ENCODE measurements around the gene NPFF.

NPFF gene

DNA sequence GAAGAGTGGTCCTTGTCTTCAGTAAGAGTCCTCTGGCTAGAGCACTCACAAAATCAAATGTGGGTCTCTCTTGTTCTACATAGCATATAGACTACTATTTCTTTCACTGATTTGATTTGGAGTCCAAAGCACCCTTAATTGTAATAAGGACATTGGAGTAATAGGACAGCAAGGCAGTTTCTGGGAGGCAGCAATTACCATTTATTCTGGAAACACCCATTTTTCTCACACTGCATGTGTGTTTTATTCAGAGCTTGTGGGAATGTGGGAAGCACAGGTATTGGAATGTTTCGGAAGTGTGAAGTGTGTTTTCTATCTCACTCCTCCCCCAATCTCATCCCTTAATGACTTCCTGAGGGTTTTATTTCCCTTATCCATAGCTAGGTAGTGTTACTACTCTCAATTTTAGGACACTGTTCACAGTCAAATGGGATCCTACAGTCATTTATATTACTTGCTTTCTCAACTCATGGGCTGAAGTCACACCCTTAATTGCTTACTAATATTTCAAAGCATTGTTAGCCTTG lies 35.2 kb downstream of the NPFF start:
- no peak for DNase-seq

DNA sequence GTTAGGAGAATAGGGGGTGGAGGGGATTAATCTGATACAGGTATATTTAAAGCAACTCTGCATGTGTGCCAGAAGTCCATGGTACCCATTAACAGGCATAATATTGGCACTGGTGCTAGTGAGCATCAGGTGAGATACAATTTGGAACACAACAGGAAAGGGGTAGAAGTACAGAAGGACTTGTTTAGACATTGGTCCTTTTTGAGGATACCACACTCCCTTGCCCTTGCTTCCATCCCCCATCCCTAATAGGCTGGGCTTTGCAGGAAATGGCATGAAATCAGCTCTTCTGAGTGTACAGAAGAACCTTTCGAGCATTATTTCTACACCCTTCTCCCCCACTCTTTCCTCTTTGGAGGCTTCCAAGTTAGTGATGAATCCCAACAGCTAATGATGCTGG lies 39.0 kb downstream of the NPFF start:
- DNase-seq: no peak

DNA sequence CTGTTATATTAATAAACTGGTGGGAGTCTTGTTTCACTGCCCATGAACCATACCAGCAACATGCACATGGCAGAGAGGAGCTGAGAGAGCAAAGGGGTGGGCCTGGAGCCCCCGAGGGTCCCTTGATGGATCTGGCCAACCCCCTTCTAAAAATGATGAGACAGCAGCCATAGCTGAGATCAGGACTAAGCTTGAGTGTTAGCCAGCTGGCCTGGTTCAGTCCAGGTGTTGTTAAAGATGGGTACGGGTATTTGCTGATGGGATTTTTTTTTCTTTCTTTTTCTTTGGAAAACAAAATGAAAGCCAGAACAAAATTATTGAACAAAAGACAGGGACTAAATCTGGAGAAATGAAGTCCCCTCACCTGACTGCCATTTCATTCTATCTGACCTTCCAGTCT lies 39.4 kb downstream of the NPFF start:
- no peak for DNase-seq

DNA sequence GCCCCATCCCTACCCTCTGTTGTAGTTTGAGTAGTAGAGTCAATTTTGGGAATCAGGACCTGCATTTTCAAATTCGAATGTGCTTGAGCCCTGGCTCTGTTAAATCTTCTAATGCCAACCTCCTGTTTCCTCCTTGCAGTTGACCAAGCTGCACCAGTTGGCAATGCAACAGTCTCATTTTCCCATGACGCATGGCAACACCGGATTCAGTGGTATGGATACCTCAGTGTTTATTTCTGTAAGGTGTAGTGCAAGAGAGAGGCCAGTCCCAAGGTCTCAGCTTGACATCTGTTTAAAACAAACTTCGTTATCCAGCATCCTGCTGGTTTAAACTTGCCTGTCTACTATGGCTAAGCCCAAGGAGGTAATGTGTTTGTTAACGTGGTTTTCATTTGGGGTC lies 40.2 kb downstream of the NPFF start:
- no peak for DNase-seq

DNA sequence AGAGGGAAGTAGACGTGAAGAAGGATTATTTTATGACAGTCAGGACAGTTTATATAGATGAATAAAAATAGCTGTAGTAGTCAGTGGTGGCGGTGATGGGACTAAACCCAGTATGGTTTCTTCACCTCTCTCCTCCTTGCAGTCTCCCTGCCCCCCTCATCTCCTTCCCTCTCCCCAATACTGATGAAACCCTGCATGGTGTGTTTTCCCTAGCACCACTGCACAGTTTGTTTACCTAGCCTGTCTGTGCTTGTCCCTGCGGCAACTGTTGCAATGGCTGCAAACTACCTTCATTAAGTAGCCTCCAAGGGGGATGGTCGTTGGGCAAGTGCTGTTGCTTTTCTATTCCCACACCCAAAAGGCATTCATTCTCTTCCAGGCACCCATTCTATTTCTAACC lies 40.6 kb downstream of the NPFF start:
- no peak for DNase-seq

DNA sequence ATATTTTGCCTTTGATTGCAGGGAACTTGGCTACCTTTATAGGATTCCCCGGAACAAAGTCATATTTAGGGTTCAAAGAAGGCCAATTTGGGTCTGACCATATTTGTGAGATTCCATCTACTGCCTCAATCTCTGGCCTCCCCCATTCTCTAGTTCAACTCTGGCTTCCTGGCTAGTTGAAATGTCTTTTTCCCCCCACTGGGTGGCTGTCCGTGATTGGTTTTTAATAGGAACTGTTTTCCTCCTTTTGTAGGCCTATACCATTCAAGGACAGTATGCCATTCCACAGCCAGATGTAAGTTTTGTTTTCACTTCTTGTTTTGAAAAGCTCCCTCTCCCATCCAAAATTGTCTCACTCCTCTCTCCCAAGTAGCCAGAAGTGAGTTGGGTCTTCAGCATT lies 41.6 kb downstream of the NPFF start:
- no peak for DNase-seq

DNA sequence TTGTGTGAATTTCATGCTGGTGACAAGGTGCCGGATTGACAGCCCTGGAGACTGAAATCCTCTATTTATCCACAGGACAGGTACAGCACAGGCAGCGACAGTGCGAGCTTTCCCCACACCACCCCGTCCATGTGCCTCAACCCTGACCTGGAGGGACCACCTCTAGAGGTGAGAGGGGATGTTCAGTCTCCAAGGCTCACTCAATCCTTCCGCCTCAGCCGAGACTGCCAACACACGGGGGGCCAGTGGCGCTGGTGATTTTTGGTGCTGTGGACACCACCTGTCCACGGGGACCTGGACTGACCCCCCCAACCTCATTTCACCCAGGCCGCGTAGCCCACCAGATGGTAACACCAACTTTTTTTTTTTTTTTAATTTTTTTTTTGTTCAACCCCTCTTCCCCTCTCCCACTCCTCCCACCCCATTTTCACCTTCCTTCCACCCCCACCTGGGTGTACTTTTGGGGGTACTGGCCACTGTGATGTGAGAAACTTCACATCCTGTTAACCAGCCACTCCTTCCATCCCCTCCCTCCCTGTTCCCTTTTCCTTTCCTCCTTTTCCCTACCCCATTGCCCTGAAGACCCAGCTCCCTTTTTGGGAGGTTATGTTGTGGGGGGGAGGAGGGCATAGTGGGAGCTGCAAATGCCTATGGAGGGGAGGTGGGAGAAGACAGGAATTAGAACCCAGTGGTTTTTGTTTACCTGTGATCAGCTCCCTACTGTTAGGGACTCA lies 42.4 kb downstream of the NPFF start:
- no peak for DNase-seq

DNA sequence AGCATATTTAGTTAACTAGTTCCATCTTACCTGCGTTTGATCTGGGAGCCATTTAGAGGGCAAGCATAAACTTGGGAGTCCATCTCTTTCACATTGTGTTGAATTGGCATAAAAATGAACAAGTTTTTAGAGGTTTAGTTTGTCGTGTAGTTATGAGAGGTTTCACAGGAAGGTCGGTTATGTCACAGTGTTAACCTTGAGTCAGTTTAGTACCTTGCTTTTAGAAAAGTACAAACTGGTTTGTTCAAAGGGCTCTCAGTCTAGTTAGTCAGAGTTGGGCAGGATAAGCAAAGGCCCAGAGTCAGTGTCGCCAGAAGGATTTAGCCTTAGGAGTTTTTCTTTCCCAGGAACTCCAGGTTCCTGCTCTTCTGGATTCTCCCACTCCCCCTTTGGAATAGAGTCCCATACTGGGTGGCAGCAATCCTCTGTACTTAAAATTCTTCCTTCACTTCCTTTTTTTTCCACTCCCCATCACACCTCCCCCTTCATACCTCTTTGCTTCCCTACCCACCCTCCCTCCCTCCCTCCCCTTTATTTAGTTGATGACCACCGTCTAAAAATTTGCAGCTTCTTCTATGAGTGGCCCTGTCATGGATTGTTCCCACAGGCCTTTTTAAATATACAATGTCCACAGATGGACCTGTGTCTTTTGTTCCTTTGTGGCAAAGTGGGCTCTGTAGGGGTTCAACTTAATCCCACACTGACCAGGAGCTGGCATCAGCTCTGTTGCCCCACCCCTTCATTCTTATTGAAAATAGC lies 43.3 kb downstream of the NPFF start:
- no peak for DNase-seq

DNA sequence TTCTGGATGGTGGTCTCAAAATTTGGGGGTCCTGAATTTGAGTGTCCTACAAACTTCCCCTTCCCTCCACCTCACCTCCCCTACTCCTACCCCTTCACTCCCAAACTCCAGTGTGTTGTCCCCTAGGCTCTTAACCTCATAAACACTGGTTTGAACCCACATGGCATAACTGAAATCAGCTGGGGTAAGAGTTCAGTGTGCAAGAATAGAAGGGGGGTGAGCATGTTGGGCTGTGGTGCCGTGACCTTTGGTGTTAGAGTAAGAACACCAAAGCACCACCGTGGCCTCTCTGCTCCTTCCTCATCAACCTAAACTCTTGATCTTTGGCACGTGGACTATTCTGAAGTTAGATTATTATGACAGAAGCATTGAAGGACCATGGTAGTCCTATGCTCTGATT lies 44.3 kb downstream of the NPFF start:
- no peak for DNase-seq

DNA sequence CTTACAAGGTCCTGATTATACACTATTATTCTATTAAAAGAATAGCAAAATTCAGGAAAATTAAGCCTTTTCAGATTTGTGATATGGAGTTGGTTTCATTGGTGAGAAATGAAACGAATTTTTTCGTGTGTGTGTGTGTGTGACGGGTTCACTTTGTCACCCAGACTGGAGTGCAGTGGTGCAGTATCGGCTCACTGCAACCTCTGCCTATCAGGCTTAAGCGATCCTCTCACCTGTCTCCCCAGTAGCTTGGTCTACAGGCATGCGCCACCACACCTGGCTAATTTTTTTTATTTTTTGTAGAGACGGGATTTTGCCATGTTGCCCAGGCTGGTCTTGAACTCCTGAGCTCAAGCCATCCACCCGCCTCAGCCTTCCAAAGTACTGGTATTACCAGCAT lies 45.7 kb downstream of the NPFF start:
- no peak for DNase-seq

DNA sequence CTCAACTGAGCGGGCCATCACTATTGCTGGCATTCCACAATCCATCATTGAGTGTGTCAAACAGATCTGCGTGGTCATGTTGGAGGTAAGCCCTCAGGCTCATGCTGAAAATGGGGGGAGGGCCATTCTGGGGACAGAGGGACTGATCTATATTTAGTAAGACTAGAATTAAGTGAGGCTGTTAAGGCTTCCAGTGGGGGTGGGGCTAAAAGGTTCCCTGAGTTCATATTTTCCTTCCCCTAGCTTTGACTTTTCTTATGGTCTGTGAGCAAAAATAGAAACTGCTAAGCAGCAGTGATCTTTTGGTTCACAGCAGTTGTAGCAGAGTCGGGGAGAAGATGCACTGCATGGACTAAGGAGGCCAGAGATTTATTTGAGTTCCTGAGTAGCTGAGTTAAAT lies 46.2 kb downstream of the NPFF start:
- DNase-seq: no peak

DNA sequence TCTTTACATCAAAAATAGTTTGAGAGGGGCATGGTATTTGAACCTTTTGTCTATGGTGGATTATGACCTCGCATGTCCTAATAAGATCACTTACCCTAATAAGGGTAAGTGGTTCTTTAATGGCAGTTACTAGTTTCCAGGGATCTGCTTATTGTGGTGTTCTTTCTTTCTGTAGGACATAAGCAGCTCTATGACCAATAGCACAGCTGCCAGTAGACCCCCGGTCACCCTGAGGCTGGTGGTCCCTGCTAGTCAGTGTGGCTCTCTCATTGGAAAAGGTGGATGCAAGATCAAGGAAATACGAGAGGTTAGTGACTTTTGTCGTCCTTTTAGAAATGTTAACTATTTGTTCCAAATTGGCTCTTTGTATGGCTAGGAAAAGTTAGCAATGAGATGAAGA lies 48.2 kb downstream of the NPFF start:
- DNase-seq: no peak
